Activated T-cell treated with anti-CD3 and anti-CD28 coated beads for 1 hour (primary cell): ENCODE results near the gene SLC22A23.

Experiments used
- DNase-seq: peaks from one replicate; pipeline ENCODE4 v3.0.0-alpha.2; 2020; ENCODE audit warnings: low read depth

SLC22A23 gene, protein sequence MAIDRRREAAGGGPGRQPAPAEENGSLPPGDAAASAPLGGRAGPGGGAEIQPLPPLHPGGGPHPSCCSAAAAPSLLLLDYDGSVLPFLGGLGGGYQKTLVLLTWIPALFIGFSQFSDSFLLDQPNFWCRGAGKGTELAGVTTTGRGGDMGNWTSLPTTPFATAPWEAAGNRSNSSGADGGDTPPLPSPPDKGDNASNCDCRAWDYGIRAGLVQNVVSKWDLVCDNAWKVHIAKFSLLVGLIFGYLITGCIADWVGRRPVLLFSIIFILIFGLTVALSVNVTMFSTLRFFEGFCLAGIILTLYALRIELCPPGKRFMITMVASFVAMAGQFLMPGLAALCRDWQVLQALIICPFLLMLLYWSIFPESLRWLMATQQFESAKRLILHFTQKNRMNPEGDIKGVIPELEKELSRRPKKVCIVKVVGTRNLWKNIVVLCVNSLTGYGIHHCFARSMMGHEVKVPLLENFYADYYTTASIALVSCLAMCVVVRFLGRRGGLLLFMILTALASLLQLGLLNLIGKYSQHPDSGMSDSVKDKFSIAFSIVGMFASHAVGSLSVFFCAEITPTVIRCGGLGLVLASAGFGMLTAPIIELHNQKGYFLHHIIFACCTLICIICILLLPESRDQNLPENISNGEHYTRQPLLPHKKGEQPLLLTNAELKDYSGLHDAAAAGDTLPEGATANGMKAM

DNA sequence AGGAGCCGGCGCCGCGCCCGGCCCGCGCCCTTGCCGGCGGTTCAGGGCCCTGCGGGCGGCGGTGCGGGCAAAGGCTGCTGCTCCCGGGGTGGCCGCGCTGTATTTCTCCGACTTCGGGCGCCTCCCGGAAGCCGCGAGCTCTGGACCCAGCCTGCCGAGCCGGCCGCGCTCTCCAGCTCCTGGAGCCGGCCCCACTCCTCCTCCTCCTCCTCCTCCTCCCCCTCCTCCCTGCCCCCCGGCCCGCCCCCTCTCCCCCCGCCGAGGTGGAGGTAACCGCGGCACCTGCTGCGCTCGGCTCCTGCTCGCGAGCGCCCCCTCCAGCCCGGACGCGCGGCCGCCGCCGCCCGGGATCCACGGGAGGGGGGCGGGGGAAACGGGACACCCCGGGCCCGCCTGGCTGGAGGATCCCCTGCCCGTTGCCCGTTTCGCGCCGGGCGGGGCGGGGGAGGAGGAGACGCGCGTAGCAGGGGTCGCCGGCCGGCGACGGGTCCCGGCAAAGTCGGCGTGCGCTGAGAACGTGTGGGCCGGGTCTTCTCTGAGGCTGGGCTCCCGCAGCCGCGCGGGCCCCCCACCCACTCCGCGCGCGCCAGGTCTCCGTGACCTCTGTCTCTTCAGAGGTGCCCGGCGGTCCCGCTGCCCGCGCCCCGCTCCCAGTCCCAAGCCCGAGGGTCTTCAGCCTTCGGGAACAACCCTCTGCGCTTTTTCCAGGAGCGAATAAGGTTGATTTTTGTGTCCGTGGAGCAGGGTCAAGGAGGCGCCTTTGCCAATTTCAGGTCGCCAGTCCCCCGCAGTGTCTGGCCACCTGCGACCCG, at the start of gene SLC22A23:
SLC22A23 (minus strand) TSS at position 153 of the 812 bp plus-strand sequence. CDS start 491 bp downstream, outside the sequence.
- peak; percentile 75 for DNase-seq

DNA sequence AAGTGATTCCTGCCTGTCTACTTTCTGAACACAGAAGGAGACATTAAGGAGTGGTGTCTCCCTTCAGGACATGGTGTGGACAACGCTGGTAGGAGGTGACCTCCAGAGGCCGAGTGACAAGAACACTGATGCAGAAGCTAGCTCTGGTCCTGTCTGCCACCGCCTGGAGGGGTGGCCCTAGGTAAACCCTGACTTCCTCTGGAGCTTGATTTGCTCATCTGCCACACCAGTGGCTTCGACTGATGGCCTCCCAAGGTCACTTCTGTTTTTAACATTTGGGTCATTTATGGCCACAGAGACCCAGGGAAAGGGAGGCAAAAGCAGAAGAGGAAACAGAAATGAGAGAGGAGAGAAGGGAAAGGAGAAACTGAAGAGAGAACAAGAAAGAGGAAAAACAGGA, 49.4 kb upstream of the SLC22A23 start:
- DNase-seq, result no peak

DNA sequence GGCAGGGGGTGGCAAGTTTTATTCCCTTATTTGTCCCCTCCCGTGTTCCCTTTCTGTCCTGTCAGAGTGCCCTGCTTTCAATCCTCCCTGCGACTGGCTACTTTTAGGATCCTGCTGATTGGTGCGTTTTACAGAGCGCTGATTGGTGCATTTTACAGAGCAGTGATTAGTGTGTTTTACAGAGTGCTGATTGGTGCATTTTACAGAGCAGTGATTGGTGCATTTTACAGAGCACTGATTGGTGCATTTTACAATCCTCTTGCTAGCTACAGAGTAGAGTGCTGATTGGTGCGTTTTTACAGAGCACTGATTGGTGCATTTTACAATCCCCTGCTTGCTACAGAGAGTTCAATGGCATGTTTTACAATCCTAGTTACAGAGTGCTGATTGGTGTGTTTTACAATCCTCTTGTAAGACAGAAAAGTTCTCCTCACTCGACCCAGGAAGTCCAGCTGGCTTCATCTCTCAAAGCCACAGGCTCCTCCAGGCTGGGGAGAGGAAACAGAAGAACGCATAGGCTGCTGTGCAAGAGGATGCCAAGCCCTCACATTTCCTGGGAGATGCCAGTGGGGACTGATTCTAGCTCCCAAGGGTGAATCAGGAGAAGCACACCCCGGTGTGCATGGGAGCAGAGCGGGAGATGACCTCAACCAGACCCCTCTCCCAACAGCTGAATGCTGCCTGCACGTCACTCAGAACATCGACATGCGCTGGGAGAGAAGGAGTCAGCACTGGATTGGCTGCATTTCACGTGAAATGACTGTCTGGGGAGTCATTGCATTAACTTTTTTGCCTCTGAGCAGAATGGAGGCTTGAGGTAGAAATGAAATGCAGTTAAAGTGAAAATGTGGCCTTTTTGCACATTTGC, 48.3 kb upstream of the SLC22A23 start:
- no peak for DNase-seq

DNA sequence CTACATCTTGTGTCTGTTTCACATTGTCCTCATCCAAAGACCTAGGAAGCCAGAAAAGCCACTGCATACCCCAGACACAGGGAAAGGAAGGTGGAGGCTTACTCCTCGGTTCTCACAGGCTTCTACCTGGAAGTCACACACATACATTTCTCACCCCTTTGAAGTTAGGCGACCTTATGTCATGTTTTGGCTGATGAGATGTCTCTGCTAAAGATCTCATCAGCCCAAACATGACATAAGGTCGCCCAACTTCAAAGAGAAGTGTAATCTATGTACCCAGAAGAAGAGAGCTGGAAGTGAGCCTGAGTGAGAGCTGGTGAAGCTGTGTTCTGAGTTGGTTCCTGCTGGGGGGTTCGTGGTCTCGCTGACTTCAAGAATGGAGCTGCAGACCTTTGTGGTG, 47.5 kb upstream of the SLC22A23 start:
- DNase-seq, result no peak

DNA sequence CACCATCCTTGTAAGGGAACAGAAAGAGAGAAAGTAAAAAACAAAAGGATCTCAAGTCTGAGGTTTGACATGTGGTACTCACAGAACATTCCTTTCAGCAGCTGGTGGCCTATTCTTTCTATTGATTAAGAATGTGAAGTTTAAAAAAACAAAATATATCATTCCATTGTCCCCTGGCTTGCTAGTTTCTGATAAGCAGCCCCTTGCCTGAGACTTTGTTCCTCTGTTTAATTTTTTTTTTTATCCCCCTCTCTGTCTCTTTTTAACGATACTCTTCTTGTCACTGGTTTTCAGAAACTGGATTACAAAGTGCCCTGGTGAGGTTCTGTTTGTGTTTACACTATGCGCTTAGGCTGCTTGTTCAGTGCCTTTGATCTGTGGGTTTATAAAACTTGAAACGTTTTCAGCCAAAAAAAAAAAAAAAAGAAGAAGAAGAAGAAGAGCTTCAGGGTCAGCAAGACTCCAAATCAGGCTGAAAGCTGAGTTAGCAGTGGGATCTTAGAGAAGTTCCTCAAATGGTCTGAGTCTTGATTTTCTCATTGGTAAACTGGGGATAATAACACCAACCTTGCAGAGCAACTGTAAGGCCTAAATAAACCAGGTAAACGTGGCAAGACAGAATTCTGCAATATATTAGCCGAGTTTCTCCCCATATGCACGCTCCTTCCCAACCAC, 45.1 kb upstream of the SLC22A23 start:
- DNase-seq, result no peak

DNA sequence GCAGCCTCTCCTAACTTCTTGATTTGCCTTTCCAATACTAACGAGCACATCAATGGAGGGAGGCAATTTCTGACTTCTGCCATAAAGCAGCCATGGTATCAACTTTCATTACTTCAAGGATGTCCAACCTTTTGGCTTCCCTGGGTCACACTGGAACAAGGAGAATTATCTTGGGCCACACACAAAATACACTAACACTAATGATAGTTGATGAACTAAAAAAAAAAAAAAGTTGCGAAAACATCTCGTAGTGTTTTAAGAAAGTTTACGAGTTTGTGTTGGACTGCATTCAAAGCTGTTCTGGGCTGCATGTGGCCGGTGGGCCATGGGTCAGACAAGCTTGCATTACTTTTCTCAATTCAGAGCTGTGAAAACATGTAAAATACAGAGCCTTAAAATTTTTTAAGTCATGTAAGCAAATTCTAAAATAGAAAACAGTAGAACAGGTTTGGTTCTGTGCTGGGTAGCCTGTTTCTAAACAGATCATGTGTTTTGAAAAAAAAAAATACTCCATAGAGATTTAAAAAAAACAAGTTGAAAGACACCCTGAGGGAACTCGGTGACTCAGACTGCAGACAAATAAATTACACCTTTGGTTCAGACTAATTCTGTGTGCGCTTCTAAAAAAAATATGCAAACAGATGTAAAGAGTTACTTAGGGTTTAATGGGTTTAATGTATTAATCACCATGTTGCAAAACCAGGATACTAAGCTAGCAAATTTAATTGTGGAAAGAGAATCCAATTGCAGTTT, 43.6 kb upstream of the SLC22A23 start:
- no peak for DNase-seq

DNA sequence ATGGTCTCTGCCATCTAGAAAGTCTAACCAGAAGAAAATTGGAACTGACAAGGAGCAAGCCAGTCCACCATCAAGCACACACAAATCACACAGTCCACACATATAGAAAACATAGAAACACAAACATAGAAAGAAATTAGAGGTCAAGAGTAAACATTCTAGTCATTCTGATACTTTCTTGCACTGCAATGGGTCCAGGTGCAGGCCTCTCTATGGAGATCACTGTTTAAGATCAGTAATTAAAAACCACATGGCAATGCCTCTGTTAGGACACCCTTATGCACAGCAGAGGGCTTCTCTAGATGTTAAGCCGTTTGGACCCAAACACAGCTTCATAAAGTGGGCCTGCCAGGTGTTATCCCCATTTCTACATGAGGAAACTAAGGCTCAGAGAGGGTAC, 42.8 kb upstream of the SLC22A23 start:
- DNase-seq, result no peak

DNA sequence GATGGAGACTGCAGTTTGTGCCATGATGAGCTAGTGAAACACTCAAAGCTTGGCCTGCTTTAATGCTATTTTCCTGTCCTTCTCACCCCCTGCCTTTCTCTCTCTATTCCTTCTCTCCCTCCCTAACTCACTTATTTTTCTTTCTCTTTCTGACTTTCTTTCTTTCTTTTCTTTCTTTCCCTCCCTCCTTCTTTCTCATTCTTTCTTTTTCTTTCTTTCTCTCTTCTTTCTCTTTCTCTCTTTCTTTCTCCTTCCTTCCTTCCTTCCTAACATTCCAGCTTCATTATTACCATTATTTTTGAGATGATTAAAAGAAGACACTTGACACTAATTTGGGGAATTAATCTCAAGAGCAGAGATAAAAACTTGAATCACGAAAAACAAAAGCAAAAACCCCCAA, 39.5 kb upstream of the SLC22A23 start:
- no peak for DNase-seq

DNA sequence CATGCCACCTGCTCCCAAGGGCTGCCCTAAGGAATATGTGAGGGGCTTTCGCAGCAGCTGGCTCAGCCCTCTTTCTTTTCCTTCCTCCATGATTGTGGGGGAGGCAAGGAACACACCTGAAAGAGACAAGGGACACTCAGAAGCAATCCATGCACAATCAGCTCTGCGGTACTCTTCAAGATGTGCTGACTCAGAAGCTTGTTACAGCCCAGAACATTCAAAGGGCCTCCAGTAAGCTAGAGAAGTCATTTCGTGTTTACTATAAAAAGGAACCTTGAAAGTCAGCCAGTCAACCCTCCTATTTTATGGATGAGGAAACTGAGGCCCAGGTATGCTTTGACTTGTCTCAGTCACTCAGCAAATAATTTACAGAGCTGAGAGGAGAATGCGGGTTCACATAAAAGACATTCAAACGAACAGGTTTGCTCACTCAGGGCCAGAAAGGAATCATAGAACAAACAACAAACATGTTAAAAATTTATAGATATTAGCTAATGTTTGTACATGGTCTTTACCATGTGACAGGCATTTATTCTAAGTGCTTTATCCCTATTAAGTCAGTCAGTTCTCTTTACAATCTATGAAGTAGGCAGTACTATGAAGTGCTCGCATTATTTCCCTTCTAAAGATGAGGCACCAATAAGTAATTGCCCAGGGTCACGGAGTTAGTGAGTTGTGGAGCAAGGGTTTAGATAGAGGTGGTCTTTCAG, 37.7 kb upstream of the SLC22A23 start:
- DNase-seq, result no peak

DNA sequence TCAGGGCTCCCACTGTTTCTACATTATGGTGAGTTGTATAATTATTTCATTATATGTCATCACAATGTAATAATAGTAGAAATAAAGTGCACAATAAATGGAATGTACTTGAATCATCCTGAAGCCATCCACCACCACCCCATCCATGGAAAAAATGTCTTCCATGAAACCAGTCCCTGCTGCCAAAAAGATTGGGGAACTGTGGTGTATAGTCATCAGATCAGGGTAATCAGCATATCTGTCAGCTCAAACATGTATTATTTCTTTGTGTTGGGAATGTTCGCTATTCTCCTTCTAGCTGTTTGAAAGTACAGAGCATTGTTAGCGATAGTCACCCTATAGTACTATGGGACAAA, 33.8 kb upstream of the SLC22A23 start:
- no peak for DNase-seq

DNA sequence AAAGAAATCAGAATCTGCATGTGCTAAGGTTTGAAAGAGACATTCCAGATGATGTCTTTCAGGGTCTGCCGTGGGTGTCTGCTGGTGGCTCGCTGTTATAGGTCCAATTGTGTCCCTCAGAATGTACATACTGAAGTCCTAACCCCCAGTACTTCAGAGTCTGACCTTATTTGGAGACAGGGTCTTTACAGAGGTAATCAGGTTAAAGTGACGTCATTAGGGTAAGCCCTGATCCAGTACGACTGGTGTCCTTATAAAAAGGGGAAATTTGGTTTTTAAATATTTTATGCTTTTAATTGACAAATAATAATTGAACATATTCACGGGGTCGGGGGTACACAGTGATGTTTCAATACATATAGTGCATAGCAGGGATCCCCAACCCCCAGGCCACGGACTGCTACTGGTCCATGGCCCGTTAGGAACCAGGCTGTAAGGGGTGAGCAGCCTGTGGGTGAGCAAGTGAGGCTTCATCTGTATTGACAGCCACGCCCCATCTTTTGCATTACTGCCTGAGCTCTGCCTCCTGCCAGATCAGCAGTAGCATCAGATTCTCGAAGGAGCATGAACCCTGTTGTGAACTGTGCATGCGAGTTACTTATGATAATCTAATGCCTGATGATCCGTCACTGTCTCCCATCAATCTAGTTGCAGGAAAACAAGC, 33.2 kb upstream of the SLC22A23 start:
- no peak for DNase-seq

DNA sequence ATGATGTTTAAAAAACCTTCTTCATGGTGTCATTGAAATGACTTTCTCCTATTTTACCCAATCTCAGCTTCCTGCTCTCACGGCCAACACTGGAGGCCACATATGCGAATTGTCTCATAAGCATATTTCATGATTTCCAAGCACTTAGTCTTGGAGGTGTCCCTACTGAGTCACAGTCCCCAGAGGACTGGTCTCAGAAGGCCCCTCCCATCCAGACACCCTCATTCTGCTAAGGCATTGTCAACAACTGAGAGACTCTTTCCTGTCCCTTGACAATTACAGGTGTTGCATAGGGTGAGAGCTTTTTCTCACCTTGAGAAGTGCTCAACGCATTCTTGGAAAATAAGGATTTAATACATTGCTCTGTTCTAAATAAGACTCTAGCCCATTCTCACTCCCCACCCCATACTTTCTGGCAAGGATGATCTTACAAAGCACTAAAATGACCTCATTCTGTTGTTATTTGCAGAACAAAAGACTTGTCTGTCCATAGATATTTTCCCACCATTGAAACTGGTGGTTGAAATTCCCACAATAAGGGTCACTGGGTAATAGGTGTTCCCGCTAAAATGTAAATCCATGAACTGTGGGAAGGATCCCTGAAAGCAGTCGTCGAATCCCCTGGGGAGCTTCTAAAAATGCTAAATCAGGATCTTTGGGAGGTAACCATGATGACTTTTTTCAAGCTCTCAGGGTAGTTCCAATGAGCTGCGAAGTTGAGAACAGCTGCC, 32.3 kb upstream of the SLC22A23 start:
- DNase-seq, result no peak

DNA sequence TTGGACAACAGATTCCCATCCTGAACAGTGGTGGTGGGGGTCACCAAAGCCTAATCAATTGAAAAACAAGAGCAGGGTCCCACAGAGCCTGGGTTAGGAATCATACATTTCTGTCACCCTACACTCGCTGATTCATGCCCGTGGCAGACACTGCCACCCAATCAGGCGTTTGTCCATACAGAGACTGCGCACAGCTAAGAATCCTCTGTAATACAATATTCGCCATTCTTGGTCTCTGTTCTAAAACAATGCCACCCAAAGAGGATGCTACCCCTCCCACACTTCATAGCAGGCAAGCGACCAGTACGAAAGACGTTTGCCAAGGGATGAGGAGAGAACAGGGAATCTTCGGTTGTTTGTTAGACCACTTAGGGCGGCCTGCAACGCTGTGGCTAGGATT, 28.1 kb upstream of the SLC22A23 start:
- DNase-seq, result no peak

DNA sequence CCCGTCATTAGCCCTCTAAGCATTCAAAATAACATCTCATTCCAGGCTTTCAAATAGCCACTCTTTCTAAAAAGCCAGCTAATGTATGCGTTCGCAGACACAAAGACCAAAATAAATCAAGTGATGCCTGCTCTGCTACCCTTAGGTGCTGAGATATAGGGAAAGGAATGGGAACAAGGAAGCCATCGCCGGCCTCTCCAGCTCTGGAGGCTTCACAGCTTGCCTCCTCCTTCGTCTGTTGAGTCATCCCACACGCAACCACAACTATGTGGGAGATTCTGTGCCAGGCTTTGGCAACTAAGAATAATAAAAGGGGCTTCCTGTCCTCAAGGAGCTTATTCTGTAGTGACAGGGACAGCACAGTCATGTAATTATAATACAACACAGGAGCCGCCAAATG, 27.3 kb upstream of the SLC22A23 start:
- no peak for DNase-seq

DNA sequence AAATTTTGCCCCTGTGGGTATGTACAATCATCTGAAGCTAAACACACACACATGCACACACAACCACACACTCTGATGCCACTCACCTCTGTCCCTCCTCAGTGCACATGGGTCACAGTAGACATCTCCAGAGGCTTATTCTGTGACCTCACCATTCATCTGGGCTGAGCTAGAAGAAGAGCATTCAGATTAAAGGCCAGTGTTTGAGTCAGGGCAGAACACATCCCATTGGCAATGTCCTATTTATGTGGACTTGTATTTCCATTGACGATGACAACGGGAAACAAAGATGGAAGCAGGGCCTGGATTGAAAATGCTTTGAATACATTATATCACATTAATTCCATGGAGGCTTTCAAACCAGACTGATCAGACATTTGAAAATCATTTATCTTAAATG, 26.8 kb upstream of the SLC22A23 start:
- no peak for DNase-seq

DNA sequence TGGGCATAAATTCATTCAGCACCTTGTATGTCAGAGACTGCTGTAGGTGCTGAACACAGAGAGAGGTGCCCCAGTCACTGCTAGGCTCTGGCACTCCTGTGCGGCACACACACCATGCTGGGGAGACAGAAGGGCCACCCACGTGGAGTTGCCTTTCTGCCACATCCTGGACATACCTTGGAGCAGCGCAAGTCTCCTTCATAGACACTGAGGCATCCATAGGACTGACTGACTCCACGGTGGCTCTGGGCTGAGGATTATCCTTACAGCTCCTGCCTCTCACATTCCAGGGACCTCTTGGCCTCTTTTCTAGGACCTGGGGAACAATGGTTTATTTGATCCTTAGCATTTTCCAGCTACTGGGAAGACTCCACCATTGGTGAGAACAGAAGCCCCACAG, 26.0 kb upstream of the SLC22A23 start:
- DNase-seq, result no peak

DNA sequence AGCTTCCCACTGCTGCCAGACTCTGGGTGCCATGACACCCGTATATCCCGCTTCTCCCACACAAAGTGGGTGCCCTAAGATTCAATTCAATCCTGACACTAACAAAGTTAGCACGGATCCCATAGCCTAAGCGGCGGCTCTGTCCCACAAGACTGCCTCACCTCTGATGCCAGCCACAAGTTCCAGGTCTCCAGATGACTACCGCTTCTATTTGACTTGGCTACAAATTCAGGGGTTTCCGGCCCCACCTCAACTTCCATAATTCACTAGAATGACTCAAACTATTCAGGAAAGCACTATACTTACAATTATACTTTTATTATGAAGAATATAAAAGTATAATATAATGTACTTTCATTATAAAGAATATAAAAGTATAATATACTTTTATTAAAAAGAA, 24.8 kb upstream of the SLC22A23 start:
- DNase-seq, result no peak

DNA sequence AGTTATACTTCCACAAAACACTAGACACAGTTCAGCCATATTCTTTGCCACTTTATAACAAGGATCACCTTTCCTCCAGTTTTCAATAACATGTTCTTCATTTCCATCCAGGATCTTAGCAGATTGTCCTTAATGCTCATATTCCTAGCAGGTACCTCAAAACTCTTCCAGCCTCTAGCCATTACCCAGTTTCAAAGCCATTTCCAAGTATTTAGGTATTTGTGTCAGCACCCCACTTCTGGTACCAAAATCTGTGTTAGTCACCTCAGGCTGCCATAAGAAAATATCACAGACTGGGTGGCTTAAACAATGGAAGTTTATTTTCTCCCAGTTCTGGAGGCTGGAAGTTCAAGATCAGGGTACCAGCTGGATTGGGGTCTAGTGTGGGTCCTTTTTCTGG, 23.2 kb upstream of the SLC22A23 start:
- no peak for DNase-seq

DNA sequence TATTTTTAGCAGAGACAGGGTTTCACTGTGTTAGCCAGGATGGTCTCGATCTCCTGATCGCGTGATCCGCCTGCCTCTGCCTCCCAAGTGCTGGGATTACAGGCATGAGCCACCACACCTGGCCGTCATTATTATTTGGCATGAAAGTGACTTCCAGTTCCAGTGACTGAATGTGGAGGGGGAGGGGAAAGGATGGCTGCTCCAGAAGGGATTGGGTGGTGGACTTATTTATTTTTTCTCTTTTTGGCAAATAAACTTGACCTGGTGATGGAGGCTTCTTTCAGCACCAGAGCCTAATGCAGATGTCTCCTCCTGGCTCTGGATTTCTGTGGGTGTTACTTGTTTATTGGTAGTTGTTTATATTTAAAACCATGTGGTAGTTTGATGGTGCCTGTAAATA, 16.9 kb upstream of the SLC22A23 start:
- no peak for DNase-seq
